IMR-90 (cell line): ENCODE results near the gene CLEC9A. TPM values are rescaled to one million over a fixed set of nuclear protein-coding genes. Genes with fewer than 3 reads are reported as not detected.

Source experiments
- ATAC-seq: fragments of 200-7000 bp; cut with Tn5 transposase; 2 replicates; pipeline ENCODE4 v1.9.1; 2020; ENCODE audit warnings: low read depth, mild to moderate bottlenecking, moderate library complexity
- BruUV-seq: library from RNA; stranded (reverse); fragments of 400-500 nt; replicated peaks from 2 replicates; lab custom pipeline; 2021; lab: Mats Ljungman, UMichigan
- CTCF ChIA-PET: fragments of 300-600 bp; formaldehyde crosslinking; extraction: SDS; loops from one replicate; lab custom pipeline; 2021; ENCODE audit warnings: antibody characterized with exemption; lab: Yijun Ruan, JAX
- POLR2A ChIA-PET: fragments of 300-600 bp; sonication (Branson Sonifier 250); formaldehyde crosslinking; loops from one replicate; lab custom pipeline; 2022; ENCODE audit warnings: antibody characterized with exemption; ENCODE audit not compliant: unreplicated experiment; lab: Charles Lee
- DNase-seq: peaks from one replicate; pipeline ENCODE4 v3.0.0; 2013
- H2AFZ ChIP-seq: replicated peaks from 2 replicates; pipeline ENCODE3; 2013; ENCODE audit warnings: low read length, mild to moderate bottlenecking; ENCODE audit not compliant: poor library complexity
- H2AK5ac ChIP-seq: 2 replicates; pipeline ENCODE4 v1.6.1; 2013; ENCODE audit warnings: low read depth, low read length, inconsistent platforms
- H2AK9ac ChIP-seq: replicated peaks from 2 replicates; pipeline ENCODE3; 2013; ENCODE audit warnings: mild to moderate bottlenecking, low read depth, low read length, moderate library complexity; ENCODE audit not compliant: poor library complexity
- H2BK120ac ChIP-seq: 2 replicates; pipeline ENCODE4 v1.6.1; 2013; ENCODE audit warnings: low read depth, low read length, inconsistent platforms
- H2BK15ac ChIP-seq: 3 replicates; pipeline ENCODE4 v1.6.1; 2013; ENCODE audit warnings: low read depth, low read length, inconsistent platforms
- H2BK20ac ChIP-seq: 2 replicates; pipeline ENCODE4 v1.6.1; 2013; ENCODE audit warnings: low read depth, mild to moderate bottlenecking, inconsistent platforms, low read length, moderate library complexity
- H2BK5ac ChIP-seq: 2 replicates; pipeline ENCODE4 v1.6.1; 2013; ENCODE audit warnings: mild to moderate bottlenecking, low read depth, low read length, inconsistent platforms; ENCODE audit not compliant: poor library complexity, severe bottlenecking
- H3K14ac ChIP-seq: replicated peaks from 2 replicates; pipeline ENCODE4 v1.6.1; 2013; ENCODE audit warnings: low read depth, low read length, inconsistent platforms
- H3K18ac ChIP-seq: 2 replicates; pipeline ENCODE4 v1.6.1; 2013; ENCODE audit warnings: low read depth, low read length, control low read depth
- H3K23ac ChIP-seq: 2 replicates; pipeline ENCODE4 v1.6.1; 2013; ENCODE audit warnings: low read depth, low read length, inconsistent platforms
- H3K27ac ChIP-seq: 2 replicates; pipeline ENCODE4 v1.5.1; 2013; ENCODE audit warnings: mild to moderate bottlenecking, control low read depth, low read length; ENCODE audit not compliant: insufficient read depth
- H3K27me3 ChIP-seq: 2 replicates; pipeline ENCODE4 v1.6.1; 2013; ENCODE audit warnings: low read length; ENCODE audit not compliant: control insufficient read depth, insufficient read depth
- H3K36me3 ChIP-seq: 2 replicates; pipeline ENCODE4 v1.6.1; 2013; ENCODE audit warnings: low read length, mixed read lengths; ENCODE audit not compliant: control insufficient read depth, insufficient read depth
- H3K4ac ChIP-seq: 2 replicates; pipeline ENCODE4 v1.6.1; 2013; ENCODE audit warnings: low read depth, low read length, inconsistent platforms
- H3K4me1 ChIP-seq: 2 replicates; pipeline ENCODE4 v1.6.1; 2013; ENCODE audit warnings: low read length, mixed read lengths; ENCODE audit not compliant: control insufficient read depth, insufficient read depth
- H3K4me2 ChIP-seq: 2 replicates; pipeline ENCODE4 v1.6.1; 2013; ENCODE audit warnings: low read depth, mild to moderate bottlenecking, control low read depth, low read length, moderate library complexity
- H3K4me3 ChIP-seq: 2 replicates; pipeline ENCODE4 v1.5.1; 2013; ENCODE audit warnings: low read depth, mild to moderate bottlenecking, control low read depth, low read length, moderate library complexity; ENCODE audit not compliant: insufficient read depth
- H3K56ac ChIP-seq: 2 replicates; pipeline ENCODE4 v1.6.1; 2013; ENCODE audit warnings: low read length, inconsistent platforms; ENCODE audit not compliant: insufficient read depth; ENCODE audit errors: extremely low read depth
- H3K79me1 ChIP-seq, 2 experiments: 2 replicates each; pipeline ENCODE4 v1.6.1; 2013; ENCODE audit warnings: low read length in 2 of 2, inconsistent platforms in 1 of 2, low read depth in 1 of 2
- H3K9ac ChIP-seq: 2 replicates; pipeline ENCODE4 v1.6.1; 2013; ENCODE audit warnings: low read depth, low read length, control low read depth
- H3K9me1 ChIP-seq: 2 replicates; pipeline ENCODE4 v1.6.1; 2013; ENCODE audit warnings: low read length, inconsistent platforms; ENCODE audit not compliant: insufficient read depth
- H3K9me3 ChIP-seq: 2 replicates; pipeline ENCODE4 v1.6.1; 2013; ENCODE audit warnings: low read length; ENCODE audit not compliant: control insufficient read depth, insufficient read depth
- H4K20me1 ChIP-seq: 2 replicates; pipeline ENCODE4 v1.6.1; 2013; ENCODE audit warnings: low read length, inconsistent platforms; ENCODE audit not compliant: insufficient read depth
- H4K5ac ChIP-seq: 2 replicates; pipeline ENCODE4 v1.6.1; 2013; ENCODE audit warnings: mild to moderate bottlenecking, low read depth, low read length, control low read depth
- H4K8ac ChIP-seq, 2 experiments: 2 replicates each; pipeline ENCODE4 v1.6.1; 2013; ENCODE audit warnings: low read depth in 2 of 2, low read length in 2 of 2, control low read depth in 1 of 2, inconsistent platforms in 1 of 2
- H4K91ac ChIP-seq: 2 replicates; pipeline ENCODE4 v1.6.1; 2013; ENCODE audit warnings: low read depth, low read length, inconsistent platforms; ENCODE audit not compliant: insufficient read depth
- BHLHE40 ChIP-seq: fragments of 150-350 bp; IDR thresholded peaks from 2 replicates; pipeline ENCODE4 v1.6.1; 2016; ENCODE audit warnings: mild to moderate bottlenecking, low read depth, low read length
- CEBPB ChIP-seq: IDR thresholded peaks from 2 replicates; pipeline ENCODE4 v1.6.1; 2012; ENCODE audit warnings: low read depth, low read length, improper control_type of control experiment
- CHD1 ChIP-seq: IDR thresholded peaks from 2 replicates; pipeline ENCODE4 v1.6.1; 2012; ENCODE audit warnings: low read depth, low read length, improper control_type of control experiment
- FOS ChIP-seq: fragments of 150-350 bp; IDR thresholded peaks from 2 replicates; pipeline ENCODE4 v1.6.1; 2016; ENCODE audit warnings: low read depth, low read length
- MAFK ChIP-seq: IDR thresholded peaks from 2 replicates; pipeline ENCODE4 v1.6.1; 2012; ENCODE audit warnings: low read depth, low read length, improper control_type of control experiment
- MAZ ChIP-seq: IDR thresholded peaks from 2 replicates; pipeline ENCODE4 v1.6.1; 2012; ENCODE audit warnings: low read depth, mild to moderate bottlenecking, low read length, improper control_type of control experiment, moderate library complexity, borderline replicate concordance
- MXI1 ChIP-seq: IDR thresholded peaks from 2 replicates; pipeline ENCODE4 v1.6.1; 2012; ENCODE audit warnings: low read depth, mild to moderate bottlenecking, low read length, moderate library complexity, borderline replicate concordance
- NFE2L2 ChIP-seq: fragments of 150-350 bp; IDR thresholded peaks from 2 replicates; pipeline ENCODE4 v1.6.1; 2016; ENCODE audit warnings: low read depth, mild to moderate bottlenecking, low read length
- POLR2A ChIP-seq: IDR thresholded peaks from 2 replicates; pipeline ENCODE4 v1.6.1; 2012; ENCODE audit warnings: mild to moderate bottlenecking, low read depth, low read length
- RAD21 ChIP-seq: IDR thresholded peaks from 2 replicates; pipeline ENCODE4 v1.6.1; 2012; ENCODE audit warnings: low read length, improper control_type of control experiment
- RCOR1 ChIP-seq: IDR thresholded peaks from 2 replicates; pipeline ENCODE4 v1.6.1; 2012; ENCODE audit warnings: mild to moderate bottlenecking, low read length, improper control_type of control experiment; ENCODE audit not compliant: insufficient replicate concordance
- RFX5 ChIP-seq: IDR thresholded peaks from 2 replicates; pipeline ENCODE4 v1.8.0; 2012; ENCODE audit warnings: low read depth, mild to moderate bottlenecking, low read length, moderate library complexity
- SMC3 ChIP-seq: fragments of 150-350 bp; IDR thresholded peaks from 2 replicates; pipeline ENCODE4 v1.6.1; 2016; ENCODE audit warnings: low read depth, mild to moderate bottlenecking, antibody characterized with exemption, low read length, moderate library complexity
- WGBS, 2 experiments: methylation state at CpG; one replicate each; pipeline versions ENCODE4 v1.1.5 to v1.1.7; 2013; ENCODE audit warnings: missing lambda C conversion rate in 2 of 2; ENCODE audit not compliant: insufficient read length in 1 of 2; ENCODE audit errors: extremely low coverage in 2 of 2; 5-methylcytosine and 5-hydroxymethylcytosine counted together
- dilution Hi-C: fragments of 300-500 bp; cut with HindIII; formaldehyde crosslinking; loops from one replicate; pipeline ENCODE4 v1.14.3; 2018; ENCODE audit warnings: low sequenced_read_pairs; ENCODE audit not compliant: unreplicated experiment
- in situ Hi-C: fragments of 300-500 bp; cut with MboI; formaldehyde crosslinking; loops from 3 replicates; pipeline ENCODE4 v1.14.3; 2019; ENCODE audit warnings: low sequenced_read_pairs, inconsistent platforms, mixed read lengths
- intact Hi-C: fragments of 100-400 bp; cut with micrococcal nuclease; formaldehyde crosslinking; loops from 2 replicates; pipeline ENCODE4 v1.10.0; 2022
- polyA plus RNA-seq, 3 experiments: library from polyadenylated mRNA; depleted of rRNA; stranded (reverse); fragments of >200 nt; gene quantifications; 2 replicates each; pipeline ENCODE4 v1.2.3, GENCODE V29; 2012; ENCODE audit warnings: low replicate concordance in 1 of 3
- total RNA-seq: library from RNA; depleted of rRNA; stranded (reverse); fragments of >200 nt; gene quantifications from 2 replicates; pipeline ENCODE4 v1.2.3, GENCODE V29; 2012
- TF ChIP-seq, protein P1 (sequence below): fragments of 150-350 bp; IDR thresholded peaks from 2 replicates; pipeline ENCODE4 v1.6.1; 2017; ENCODE audit warnings: mild to moderate bottlenecking, antibody characterized with exemption, low read length, low read depth
- TF ChIP-seq, protein P2 (sequence below): fragments of 150-350 bp; IDR thresholded peaks from 2 replicates; pipeline ENCODE4 v1.6.1; 2016; ENCODE audit warnings: low read depth, mild to moderate bottlenecking, low read length, moderate library complexity, borderline replicate concordance
- TF ChIP-seq, protein P3 (sequence below): conservative IDR thresholded peaks from 2 replicates; pipeline ENCODE4 v1.5.1; 2012; ENCODE audit warnings: mild to moderate bottlenecking, low read depth, low read length, improper control_type of control experiment

The CLEC9A gene
- total and polyA plus RNA-seq, 2 of the 4 experiments (the other 2 are of a cell fraction), result not detected

DNA sequence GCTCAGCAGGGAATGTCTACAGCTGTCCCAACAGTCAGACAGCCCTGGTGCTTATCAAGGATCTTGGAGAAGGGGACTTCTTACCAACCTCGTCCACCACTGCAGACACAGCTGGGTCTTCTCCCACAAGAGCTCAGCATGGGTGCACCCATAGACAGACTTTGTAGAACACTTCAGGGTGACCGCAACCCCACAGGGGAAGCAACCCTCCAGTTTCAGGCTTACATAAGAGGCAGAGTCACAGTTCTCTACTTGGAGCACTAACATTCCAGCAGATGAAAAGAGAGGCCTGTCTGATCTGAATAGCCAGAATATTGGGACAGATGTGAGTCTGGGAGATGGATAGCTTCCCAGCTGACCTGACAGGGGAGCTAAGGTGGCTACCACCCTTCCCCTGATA, 71.8 kb downstream of the CLEC9A start:
- Histone ChIP-seq H2AK5ac (no peak overlapping the region), H3K27ac (no peak overlapping the region), H3K4me3 (no peak overlapping the region), H4K20me1 (no peaks in the 10 kb centered on the region), H2BK120ac (no peak overlapping the region), H3K79me1 (no peaks in the 10 kb centered on the region), H3K36me3 (no peaks in the 10 kb centered on the region), H3K9ac (no peak overlapping the region), H2BK5ac (no peak overlapping the region), H3K9me3 (no peaks in the 10 kb centered on the region), H2AK9ac (no peak overlapping the region), H4K8ac (no peak overlapping the region), H2BK20ac (no peak overlapping the region), H3K4ac (no peak overlapping the region), H3K56ac (no peak overlapping the region), H3K4me2 (no peak overlapping the region), H3K27me3 (no peaks in the 10 kb centered on the region), H4K5ac (no peak overlapping the region), H3K9me1 (no peaks in the 10 kb centered on the region), H2BK15ac (no peak overlapping the region), H3K23ac (no peak overlapping the region), H3K4me1 (peaks cover 1% of the 10 kb centered on the region; the same call in 1 of the 2 replicates), H2AFZ (no peak overlapping the region), H3K18ac (no peak overlapping the region), H4K91ac (no peak overlapping the region), H3K14ac (no peak overlapping the region)
- CTCF ChIA-PET, result interaction anchor here (0.7 kb wide), 1 partner anchor 359 kb away, joined by 3 read pairs; no protein-coding TSS in a partner anchor
- DNase-seq (no peak), ATAC-seq (no peak)
- dilution Hi-C loops (no loop called here), in situ Hi-C loops (no loop called here), intact Hi-C loops (no loop called here)
- POLR2A ChIA-PET, result no interaction called here
- WGBS, 2 experiments, result 20% methylated on average over 1 of the region's 2 CpGs; no CpG with 5 or more reads in 1 of the 2 experiments
- no TSS peak for BruUV-seq
- no peak for TF ChIP-seq MAZ
- TF ChIP-seq CEBPB, result no peak
- TF ChIP-seq MXI1, result no peak
- no peak for TF ChIP-seq NFE2L2
- no peak for TF ChIP-seq CHD1
- no peak for TF ChIP-seq RAD21
- no peak for TF ChIP-seq RFX5
- no peak for TF ChIP-seq SMC3
- TF ChIP-seq, protein P1, sequence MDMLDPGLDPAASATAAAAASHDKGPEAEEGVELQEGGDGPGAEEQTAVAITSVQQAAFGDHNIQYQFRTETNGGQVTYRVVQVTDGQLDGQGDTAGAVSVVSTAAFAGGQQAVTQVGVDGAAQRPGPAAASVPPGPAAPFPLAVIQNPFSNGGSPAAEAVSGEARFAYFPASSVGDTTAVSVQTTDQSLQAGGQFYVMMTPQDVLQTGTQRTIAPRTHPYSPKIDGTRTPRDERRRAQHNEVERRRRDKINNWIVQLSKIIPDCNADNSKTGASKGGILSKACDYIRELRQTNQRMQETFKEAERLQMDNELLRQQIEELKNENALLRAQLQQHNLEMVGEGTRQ, result no peak
- TF ChIP-seq POLR2A, result no peak
- TF ChIP-seq MAFK, result no peak
- TF ChIP-seq, protein P2, sequence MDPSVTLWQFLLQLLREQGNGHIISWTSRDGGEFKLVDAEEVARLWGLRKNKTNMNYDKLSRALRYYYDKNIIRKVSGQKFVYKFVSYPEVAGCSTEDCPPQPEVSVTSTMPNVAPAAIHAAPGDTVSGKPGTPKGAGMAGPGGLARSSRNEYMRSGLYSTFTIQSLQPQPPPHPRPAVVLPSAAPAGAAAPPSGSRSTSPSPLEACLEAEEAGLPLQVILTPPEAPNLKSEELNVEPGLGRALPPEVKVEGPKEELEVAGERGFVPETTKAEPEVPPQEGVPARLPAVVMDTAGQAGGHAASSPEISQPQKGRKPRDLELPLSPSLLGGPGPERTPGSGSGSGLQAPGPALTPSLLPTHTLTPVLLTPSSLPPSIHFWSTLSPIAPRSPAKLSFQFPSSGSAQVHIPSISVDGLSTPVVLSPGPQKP, result no peak
- TF ChIP-seq FOS, result no peak
- TF ChIP-seq, protein P3, sequence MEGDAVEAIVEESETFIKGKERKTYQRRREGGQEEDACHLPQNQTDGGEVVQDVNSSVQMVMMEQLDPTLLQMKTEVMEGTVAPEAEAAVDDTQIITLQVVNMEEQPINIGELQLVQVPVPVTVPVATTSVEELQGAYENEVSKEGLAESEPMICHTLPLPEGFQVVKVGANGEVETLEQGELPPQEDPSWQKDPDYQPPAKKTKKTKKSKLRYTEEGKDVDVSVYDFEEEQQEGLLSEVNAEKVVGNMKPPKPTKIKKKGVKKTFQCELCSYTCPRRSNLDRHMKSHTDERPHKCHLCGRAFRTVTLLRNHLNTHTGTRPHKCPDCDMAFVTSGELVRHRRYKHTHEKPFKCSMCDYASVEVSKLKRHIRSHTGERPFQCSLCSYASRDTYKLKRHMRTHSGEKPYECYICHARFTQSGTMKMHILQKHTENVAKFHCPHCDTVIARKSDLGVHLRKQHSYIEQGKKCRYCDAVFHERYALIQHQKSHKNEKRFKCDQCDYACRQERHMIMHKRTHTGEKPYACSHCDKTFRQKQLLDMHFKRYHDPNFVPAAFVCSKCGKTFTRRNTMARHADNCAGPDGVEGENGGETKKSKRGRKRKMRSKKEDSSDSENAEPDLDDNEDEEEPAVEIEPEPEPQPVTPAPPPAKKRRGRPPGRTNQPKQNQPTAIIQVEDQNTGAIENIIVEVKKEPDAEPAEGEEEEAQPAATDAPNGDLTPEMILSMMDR, result no peak
- TF ChIP-seq RCOR1, result no peak
- TF ChIP-seq BHLHE40, result no peak
